CD4-positive, alpha-beta T cell (primary cell): ENCODE results near the gene FKBP7. TPM values are rescaled to one million over a fixed set of nuclear protein-coding genes. Genes with fewer than 3 reads are reported as not detected.

Source experiments
- ATAC-seq: fragments of 200-7000 bp; cut with Tn5 transposase; one replicate; pipeline ENCODE4 v1.10.0; 2022; ENCODE audit warnings: mild to moderate bottlenecking; ENCODE audit not compliant: poor library complexity
- CTCF ChIA-PET: fragments of 350-600 bp; sonication (Branson Sonifier 250); formaldehyde crosslinking; loops from one replicate; lab custom pipeline; 2021; ENCODE audit warnings: antibody characterized with exemption, inconsistent platforms; lab: Charles Lee
- POLR2A ChIA-PET: fragments of 350-600 bp; sonication (Branson Sonifier 250); formaldehyde crosslinking; loops from one replicate; lab custom pipeline; 2021; ENCODE audit warnings: antibody characterized with exemption, inconsistent platforms; lab: Charles Lee
- DNase-seq, 14 experiments: peaks; one replicate each; pipeline ENCODE4 v3.0.0-alpha.2; 2013 to 2020; ENCODE audit warnings: mixed read lengths in 2 of 14
- H3K27ac ChIP-seq, 2 donors: one replicate each; pipeline versions ENCODE4 v1.5.1 to v1.7.0; 2013; ENCODE audit warnings: low read length in 2 of 2, low read depth in 1 of 2, mild to moderate bottlenecking in 1 of 2
- H3K27me3 ChIP-seq, 2 experiments: 1 replicate in 1 of 2; 2 replicates in 1 of 2; pipeline versions ENCODE4 v1.6.1 to v1.7.0; 2013; ENCODE audit warnings: low read length in 2 of 2, control low read depth in 1 of 2, mild to moderate bottlenecking in 1 of 2, moderate library complexity in 1 of 2; ENCODE audit not compliant: insufficient read depth in 2 of 2, control insufficient read depth in 1 of 2
- H3K36me3 ChIP-seq: one replicate; pipeline ENCODE4 v1.6.1; 2013; ENCODE audit warnings: low read length, control low read depth; ENCODE audit not compliant: insufficient read depth
- H3K4me1 ChIP-seq: one replicate; pipeline ENCODE4 v1.6.1; 2013; ENCODE audit warnings: low read length, control low read depth; ENCODE audit not compliant: insufficient read depth
- H3K4me3 ChIP-seq: one replicate; pipeline ENCODE4 v1.5.1; 2013; ENCODE audit warnings: mild to moderate bottlenecking, low read length, moderate library complexity
- H3K9me3 ChIP-seq, 2 experiments: 1 replicate in 1 of 2; 2 replicates in 1 of 2; pipeline versions ENCODE4 v1.6.1 to v1.7.0; 2013; ENCODE audit warnings: low read length in 2 of 2, mild to moderate bottlenecking in 2 of 2, control low read depth in 1 of 2, moderate library complexity in 1 of 2; ENCODE audit not compliant: control insufficient read depth in 1 of 2, insufficient read depth in 1 of 2
- H3K27ac Mint-ChIP-seq: one replicate; pipeline ENCODE4 v1.8.0; 2020; ENCODE audit warnings: mixed read lengths
- H3K27me3 Mint-ChIP-seq: one replicate; pipeline ENCODE4 v1.8.0; 2021; ENCODE audit warnings: mixed read lengths
- H3K36me3 Mint-ChIP-seq: one replicate; pipeline ENCODE4 v1.8.0; 2021; ENCODE audit warnings: low read depth, mixed read lengths
- H3K4me1 Mint-ChIP-seq: one replicate; pipeline ENCODE4 v1.8.0; 2021; ENCODE audit warnings: low read depth, mixed read lengths
- H3K4me3 Mint-ChIP-seq: one replicate; pipeline ENCODE4 v1.8.0; 2020; ENCODE audit warnings: mild to moderate bottlenecking, mixed read lengths
- H3K9me3 Mint-ChIP-seq: one replicate; pipeline ENCODE4 v1.8.0; 2020; ENCODE audit warnings: mixed read lengths
- intact Hi-C, 2 experiments: fragments of 100-400 bp; cut with DNase I in 1 of 2; cut with micrococcal nuclease in 1 of 2; formaldehyde crosslinking; loops; one replicate each; pipeline versions ENCODE4 v1.15.1 to v1.9.0; 2023 to 2025; cut with DNase I, micrococcal nuclease
- total RNA-seq, 174 experiments: library from RNA in 2 of 174; stranded (reverse) in 2 of 174; gene quantifications; one replicate each; pipeline ENCODE4 v1.2.3 and lab custom pipeline; 2021 to 2026
- TF ChIP-seq, protein P1 (sequence below): fragments of 200-600 bp; IDR thresholded peaks from one replicate; pipeline ENCODE4 v1.8.0; 2022; ENCODE audit warnings: antibody characterized with exemption, mild to moderate bottlenecking

The FKBP7 gene
- total RNA-seq, 2 experiments from 2014 or later = 0.25 to 0.55 TPM

DNA sequence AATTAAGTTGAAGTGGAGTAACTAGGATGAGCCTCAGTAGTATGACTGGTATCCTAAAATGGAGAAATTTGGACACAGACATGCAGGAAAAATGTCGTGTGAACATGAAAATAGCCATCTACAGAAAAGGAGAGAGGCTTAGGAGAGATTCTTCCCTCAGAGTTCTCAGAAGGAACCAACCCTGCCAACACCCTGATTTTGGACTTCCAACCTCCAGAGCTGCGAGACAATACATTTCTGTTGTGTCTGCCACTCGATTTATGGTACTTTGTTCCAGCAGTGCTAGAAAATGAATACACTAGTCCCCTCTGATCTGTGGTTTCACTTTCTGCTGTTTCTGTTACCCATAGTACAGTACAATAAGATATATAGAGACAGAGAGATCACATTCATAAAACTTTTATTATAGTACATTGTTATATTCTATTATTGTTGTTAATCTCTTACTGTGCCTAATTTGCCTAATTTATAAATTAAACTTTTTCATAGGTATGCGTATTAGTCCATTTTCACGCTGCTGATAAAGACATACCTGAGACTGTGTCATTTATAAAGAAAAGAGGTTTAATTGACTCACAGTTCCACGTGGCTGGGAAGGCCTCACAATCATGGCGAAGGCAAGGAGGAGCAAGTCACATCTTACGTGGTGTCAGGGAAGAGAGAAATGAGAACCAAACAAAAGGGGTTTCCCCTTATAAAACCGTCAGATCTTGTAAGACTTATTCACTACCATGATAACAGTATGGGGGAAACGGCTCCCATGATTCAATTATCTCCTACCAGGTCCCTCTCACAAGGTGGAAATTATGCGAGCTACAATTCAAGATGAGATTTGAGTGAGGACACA is 43.1 kb upstream of the FKBP7 start:
- Mint-ChIP-seq H3K4me1 (peaks cover 32% of the 10 kb centered on the region), H3K36me3 (peaks cover 42% of the 10 kb centered on the region), H3K9me3 (no peaks in the 10 kb centered on the region), H3K4me3 (peak overlapping the region; percentile 52), H3K27ac (peak overlapping the region; percentile 37), H3K27me3 (no peaks in the 10 kb centered on the region)
- Histone ChIP-seq H3K27me3 (no peaks in the 10 kb centered on the region), H3K27ac (peak overlapping the region in 1 of 2 donors; percentile 7), H3K36me3 (peaks cover 6% of the 10 kb centered on the region), H3K4me1 (peaks cover 8% of the 10 kb centered on the region), H3K9me3 (no peaks in the 10 kb centered on the region), H3K4me3 (no peak overlapping the region)
- POLR2A ChIA-PET = no interaction called here
- ATAC-seq = no peak
- TF ChIP-seq, protein P1, sequence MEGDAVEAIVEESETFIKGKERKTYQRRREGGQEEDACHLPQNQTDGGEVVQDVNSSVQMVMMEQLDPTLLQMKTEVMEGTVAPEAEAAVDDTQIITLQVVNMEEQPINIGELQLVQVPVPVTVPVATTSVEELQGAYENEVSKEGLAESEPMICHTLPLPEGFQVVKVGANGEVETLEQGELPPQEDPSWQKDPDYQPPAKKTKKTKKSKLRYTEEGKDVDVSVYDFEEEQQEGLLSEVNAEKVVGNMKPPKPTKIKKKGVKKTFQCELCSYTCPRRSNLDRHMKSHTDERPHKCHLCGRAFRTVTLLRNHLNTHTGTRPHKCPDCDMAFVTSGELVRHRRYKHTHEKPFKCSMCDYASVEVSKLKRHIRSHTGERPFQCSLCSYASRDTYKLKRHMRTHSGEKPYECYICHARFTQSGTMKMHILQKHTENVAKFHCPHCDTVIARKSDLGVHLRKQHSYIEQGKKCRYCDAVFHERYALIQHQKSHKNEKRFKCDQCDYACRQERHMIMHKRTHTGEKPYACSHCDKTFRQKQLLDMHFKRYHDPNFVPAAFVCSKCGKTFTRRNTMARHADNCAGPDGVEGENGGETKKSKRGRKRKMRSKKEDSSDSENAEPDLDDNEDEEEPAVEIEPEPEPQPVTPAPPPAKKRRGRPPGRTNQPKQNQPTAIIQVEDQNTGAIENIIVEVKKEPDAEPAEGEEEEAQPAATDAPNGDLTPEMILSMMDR = no peak
- intact Hi-C loops = loop anchor here (2.0 to 5.0 kb wide), 3 partner anchors 39 to 71 kb away; partner anchors contain the start of genes FKBP7 (in 1 of the 2), PJVK (in 1 of the 2), PLEKHA3 (in 1 of the 2) and PRKRA (in 1 of the 2)
- peak in 1 of 14 experiments; percentile 18 for DNase-seq
- CTCF ChIA-PET = interaction anchor here (1.2 to 2.1 kb wide), 2 partner anchors 9 to 108 kb away, joined by 3 to 12 read pairs; no protein-coding TSS in a partner anchor

DNA sequence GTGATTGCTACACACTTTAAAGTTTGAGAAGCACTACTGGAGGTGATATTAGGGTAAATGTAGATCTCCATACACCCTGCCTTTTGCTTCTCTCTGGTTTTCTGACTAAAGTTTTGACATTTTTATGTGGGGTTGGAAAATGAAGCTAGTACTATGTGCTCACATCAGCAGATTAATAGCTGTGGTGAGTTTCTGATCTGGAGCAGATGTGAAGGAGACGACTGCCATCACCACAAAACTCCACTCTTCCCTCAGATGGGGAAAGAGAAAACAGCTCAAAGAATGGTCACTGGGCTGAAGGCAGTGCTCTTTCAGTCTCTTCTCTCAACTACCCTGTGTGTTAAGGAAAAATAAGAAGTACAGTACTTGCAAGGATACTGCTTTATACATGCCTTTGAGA is 39.1 kb upstream of the FKBP7 start:
- CTCF ChIA-PET = no interaction called here
- DNase-seq = no peak
- no peak overlapping the region for H3K27ac Mint-ChIP-seq

DNA sequence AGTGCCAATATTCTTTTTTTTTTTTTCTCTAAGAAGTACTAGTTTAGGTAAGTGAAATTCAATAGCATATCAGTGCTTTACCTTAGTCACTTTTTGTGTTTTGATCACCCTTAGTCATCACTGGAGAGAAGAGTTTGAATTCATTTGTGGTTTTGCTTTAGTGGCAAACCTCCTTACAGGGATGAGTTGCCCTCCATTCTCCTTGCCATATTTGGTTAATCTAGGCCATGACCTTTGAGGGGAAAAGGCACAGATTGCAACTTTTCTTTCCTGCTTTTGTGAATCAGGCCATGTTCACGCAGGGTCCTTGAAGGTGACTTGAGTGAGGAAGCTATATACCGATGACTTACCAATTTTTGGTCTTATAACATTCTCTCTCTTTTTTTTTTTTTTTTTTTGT is 36.3 kb upstream of the FKBP7 start:
- Mint-ChIP-seq H3K9me3 (no peaks in the 10 kb centered on the region), H3K4me3 (no peak overlapping the region), H3K27me3 (no peaks in the 10 kb centered on the region), H3K27ac (no peak overlapping the region), H3K36me3 (peaks cover 53% of the 10 kb centered on the region), H3K4me1 (peaks cover 17% of the 10 kb centered on the region)
- Histone ChIP-seq H3K4me3 (no peak overlapping the region), H3K9me3 (no peaks in the 10 kb centered on the region), H3K27ac (no peak overlapping the region), H3K27me3 (no peaks in the 10 kb centered on the region), H3K36me3 (peaks cover 12% of the 10 kb centered on the region), H3K4me1 (no peaks in the 10 kb centered on the region)
- CTCF ChIA-PET = interaction anchor here (0.7 to 1.1 kb wide), 2 partner anchors 9 to 20 kb away, joined by 3 to 4 read pairs; no protein-coding TSS in a partner anchor
- DNase-seq = peak in 4 of 14 experiments; percentile 28 to 51 (median 43)
- intact Hi-C loops = no loop called here
- POLR2A ChIA-PET = no interaction called here
- TF ChIP-seq, protein P1 = no peak
- peak; percentile 68 for ATAC-seq

More for the DNA sequence above, 39.1 kb upstream of the FKBP7 start:
- Mint-ChIP-seq H3K27me3 (no peaks in the 10 kb centered on the region), H3K9me3 (no peaks in the 10 kb centered on the region), H3K4me1 (peaks cover 21% of the 10 kb centered on the region), H3K36me3 (peaks cover 41% of the 10 kb centered on the region), H3K4me3 (no peak overlapping the region)
- no peaks in the 10 kb centered on the region for H3K27me3 ChIP-seq
- peaks cover 6% of the 10 kb centered on the region for H3K36me3 ChIP-seq
- no peak for ATAC-seq
- no peaks in the 10 kb centered on the region for H3K9me3 ChIP-seq
- H3K4me1 ChIP-seq = no peaks in the 10 kb centered on the region
- intact Hi-C loops = no loop called here
- POLR2A ChIA-PET = no interaction called here
- no peak overlapping the region for H3K4me3 ChIP-seq
- TF ChIP-seq, protein P1 = no peak
- no peak overlapping the region for H3K27ac ChIP-seq
